Liver (tissue), 9 donors: ENCODE data around the gene ETV3. TPM values are rescaled to one million over a fixed set of nuclear protein-coding genes. Genes with fewer than 3 reads are reported as not detected.

Source experiments
- DNase-seq: peaks from one replicate; pipeline ENCODE4 v3.0.0-alpha.2; 2017; ENCODE audit warnings: low spot score
- H3K27ac ChIP-seq, 2 donors: one replicate each; pipeline ENCODE4 v1.7.0; 2013; ENCODE audit warnings: inconsistent platforms in 2 of 2, low read length in 2 of 2, control low read depth in 1 of 2, low read depth in 1 of 2, mild to moderate bottlenecking in 1 of 2
- H3K27me3 ChIP-seq, 4 donors: one replicate each; pipeline versions ENCODE4 v1.6.1 to v1.7.0; 2013; ENCODE audit warnings: low read length in 3 of 4, inconsistent platforms in 1 of 4, mild to moderate bottlenecking in 1 of 4, moderate library complexity in 1 of 4; ENCODE audit not compliant: control insufficient read depth in 4 of 4, insufficient read depth in 4 of 4
- H3K36me3 ChIP-seq, 4 donors: one replicate each; pipeline versions ENCODE4 v1.6.1 to v1.7.0; 2013; ENCODE audit warnings: low read length in 3 of 4, mild to moderate bottlenecking in 3 of 4, low read depth in 1 of 4, moderate library complexity in 1 of 4; ENCODE audit not compliant: control insufficient read depth in 4 of 4, insufficient read depth in 3 of 4
- H3K4me1 ChIP-seq, 4 donors: one replicate each; pipeline versions ENCODE4 v1.6.1 to v1.7.0; 2013; ENCODE audit warnings: low read length in 3 of 4, mild to moderate bottlenecking in 3 of 4, moderate library complexity in 1 of 4; ENCODE audit not compliant: control insufficient read depth in 4 of 4, insufficient read depth in 4 of 4
- H3K4me3 ChIP-seq, 3 donors: one replicate each; pipeline versions ENCODE4 v1.6.1 to v1.7.0; 2013; ENCODE audit warnings: low read length in 3 of 3, control low read depth in 1 of 3, low read depth in 1 of 3, mild to moderate bottlenecking in 1 of 3
- H3K9ac ChIP-seq, 2 donors: one replicate each; pipeline ENCODE4 v1.7.0; 2013; ENCODE audit warnings: low read length in 2 of 2, mild to moderate bottlenecking in 2 of 2, moderate library complexity in 2 of 2, control low read depth in 1 of 2, low read depth in 1 of 2
- H3K9me3 ChIP-seq, 4 donors: one replicate each; pipeline versions ENCODE4 v1.6.1 to v1.7.0; 2013; ENCODE audit warnings: low read length in 3 of 4; ENCODE audit not compliant: control insufficient read depth in 4 of 4
- FOXA1 ChIP-seq: IDR thresholded peaks from 2 replicates; pipeline ENCODE4 v1.6.1; 2016; ENCODE audit warnings: antibody characterized with exemption
- FOXA2 ChIP-seq: IDR thresholded peaks from 2 replicates; pipeline ENCODE4 v1.6.1; 2016; ENCODE audit warnings: antibody characterized with exemption
- GABPA ChIP-seq, 2 donors: IDR thresholded peaks in 1 of 2; conservative IDR thresholded peaks in 1 of 2; 2 replicates each; pipeline ENCODE4 v1.6.1; 2016; ENCODE audit warnings: antibody characterized with exemption in 2 of 2, mild to moderate bottlenecking in 1 of 2, moderate library complexity in 1 of 2
- HNF4A ChIP-seq, 2 donors: conservative IDR thresholded peaks; 2 replicates each; pipeline ENCODE4 v1.6.1; 2016; ENCODE audit warnings: antibody characterized with exemption in 2 of 2, mild to moderate bottlenecking in 2 of 2
- HNF4G ChIP-seq: IDR thresholded peaks from 2 replicates; pipeline ENCODE4 v1.6.1; 2016; ENCODE audit warnings: antibody characterized with exemption
- JUND ChIP-seq, 2 donors: IDR thresholded peaks; 2 replicates each; pipeline ENCODE4 v1.6.1; 2016; ENCODE audit warnings: antibody characterized with exemption in 2 of 2
- MAX ChIP-seq: IDR thresholded peaks from 2 replicates; pipeline ENCODE4 v1.6.1; 2016; ENCODE audit warnings: antibody characterized with exemption
- NR2F2 ChIP-seq: IDR thresholded peaks from 2 replicates; pipeline ENCODE4 v1.6.1; 2016; ENCODE audit warnings: antibody characterized with exemption
- REST ChIP-seq: IDR thresholded peaks from 2 replicates; pipeline ENCODE4 v1.6.1; 2016; ENCODE audit warnings: antibody characterized with exemption, mild to moderate bottlenecking
- SP1 ChIP-seq: IDR thresholded peaks from 2 replicates; pipeline ENCODE4 v1.6.1; 2018; ENCODE audit warnings: antibody characterized with exemption, mild to moderate bottlenecking
- TAF1 ChIP-seq: conservative IDR thresholded peaks from 2 replicates; pipeline ENCODE4 v1.6.1; 2016; ENCODE audit warnings: antibody characterized with exemption, mild to moderate bottlenecking
- YY1 ChIP-seq: IDR thresholded peaks from 2 replicates; pipeline ENCODE4 v1.6.1; 2016; ENCODE audit warnings: antibody characterized with exemption, mild to moderate bottlenecking
- ZBTB33 ChIP-seq: IDR thresholded peaks from 2 replicates; pipeline ENCODE4 v1.6.1; 2016; ENCODE audit warnings: antibody characterized with exemption
- WGBS: extraction: QIAGEN DNeasy Blood & Tissue Kit; methylation state at CpG from one replicate; pipeline ENCODE4 v1.1.7; 2013; 5-methylcytosine and 5-hydroxymethylcytosine counted together
- polyA plus RNA-seq, 2 donors: library from polyadenylated mRNA; stranded (reverse) in 1 of 2; unstranded in 1 of 2; fragments of 200-250 nt in 1 of 2; fragments of >200 nt in 1 of 2; fragmentation: Nextera tagmentation in 1 of 2; extraction: Ambion mirVana in 1 of 2; gene quantifications; one replicate each; pipeline versions ENCODE4 v1.2.1 to v1.2.3, GENCODE V29; 2013 to 2015
- total RNA-seq, 2 donors: library from RNA; depleted of rRNA; stranded (reverse); fragments of >200 nt; gene quantifications; one replicate each; pipeline ENCODE4 v1.2.3, GENCODE V29; 2014
- donor health status: healthy.
- donor health status: healthy.
- donor health status: healthy.
- donor health status: healthy.
- donor health status: healthy.

Gene ETV3
- total and polyA plus RNA-seq, 4 donors = 2.0 to 10.8 (median 5.3) TPM

- Histone ChIP-seq H3K4me1 (peaks cover 9 to 28% (median 25%) of the 10 kb centered on the region in 4 donors), H3K27ac (no peak overlapping the region), H3K4me3 (no peak overlapping the region), H3K9ac (no peak overlapping the region), H3K36me3 (peaks cover 0 to 6% (median 3%) of the 10 kb centered on the region in 4 donors), H3K9me3 (no peaks in the 10 kb centered on the region), H3K27me3 (no peaks in the 10 kb centered on the region)
- TF ChIP-seq YY1 (no peak), FOXA1 (no peak), MAX (no peak), HNF4A (conservative IDR thresholded peaks at IDR 0.05) (no peak), FOXA2 (no peak), REST (no peak), TAF1 (no peak), GABPA (IDR thresholded peaks at IDR 0.05 in 1 of 2, conservative IDR thresholded peaks at IDR 0.05 in 1 of 2) (no peak), HNF4G (no peak), JUND (IDR thresholded peaks at IDR 0.05) (no peak), SP1 (no peak), NR2F2 (no peak)
- 62% methylated on average over 2 of the region's 2 CpGs for WGBS
- no peak for DNase-seq
These were observed 1.9 kb upstream of the ETV3 start for GRCh38 chr1:157140063-157140588.

- WGBS = 30% methylated on average over 9 of the region's 9 CpGs
- TF ChIP-seq SP1 = no peak
- peak; percentile 43 to 47 for TF ChIP-seq HNF4A (conservative IDR thresholded peaks at IDR 0.05)
- TF ChIP-seq NR2F2 = no peak
- no peak for TF ChIP-seq FOXA2
- no peak for TF ChIP-seq FOXA1
- TF ChIP-seq GABPA (IDR thresholded peaks at IDR 0.05 in 1 of 2, conservative IDR thresholded peaks at IDR 0.05 in 1 of 2) = no peak
- no peak for TF ChIP-seq TAF1
- peak overlapping the region; percentile 16 to 98 (median 90) for H3K4me3 ChIP-seq
- peak overlapping the region; percentile 83 to 87 for H3K27ac ChIP-seq
- DNase-seq = no peak
- H3K36me3 ChIP-seq = peaks cover 0 to 15% (median 11%) of the 10 kb centered on the region in 4 donors
- no peaks in the 10 kb centered on the region for H3K9me3 ChIP-seq
- peaks cover 9 to 28% (median 25%) of the 10 kb centered on the region in 4 donors for H3K4me1 ChIP-seq
- H3K27me3 ChIP-seq = no peaks in the 10 kb centered on the region
- peak overlapping the region; percentile 64 to 90 for H3K9ac ChIP-seq
These were observed 989 bp upstream of the ETV3 start for GRCh38 chr1:157139052-157139715.

GRCh38 chr1:157137408-157138219 is 581 bp downstream of the ETV3 start:
- DNase-seq = peak; percentile 40
- WGBS = under 1% methylated on average over 36 of the region's 36 CpGs
- Histone ChIP-seq H3K36me3 (peaks cover 0 to 30% (median 26%) of the 10 kb centered on the region in 4 donors), H3K4me1 (peaks cover 9 to 28% (median 25%) of the 10 kb centered on the region in 4 donors), H3K9me3 (no peaks in the 10 kb centered on the region), H3K27me3 (no peaks in the 10 kb centered on the region), H3K27ac (peak overlapping the region; percentile 83 to 87), H3K4me3 (peak overlapping the region; percentile 90 to 98 (median 94)), H3K9ac (peak overlapping the region; percentile 81 to 90)
- TF ChIP-seq FOXA2 (no peak), ZBTB33 (no peak)
